GM13977 (cell line): ENCODE results near the gene UBR4.
A peak's percentile ranks its signal among the peaks of the same experiment; 100 is the strongest.

ENCODE experiments used
- DNase-seq: peaks from one replicate; pipeline ENCODE4 v3.0.0; 2012; ENCODE audit warnings: low spot score
- in situ Hi-C: fragments of 300-500 bp; cut with MboI; formaldehyde crosslinking; loops from one replicate; pipeline ENCODE4 v1.12.0; 2022; ENCODE audit warnings: low sequenced_read_pairs, low pct_unique_long_range_greater_than_20kb, mixed read lengths, inconsistent platforms; ENCODE audit not compliant: unreplicated experiment
- TF ChIP-seq, protein P1 (sequence below): IDR thresholded peaks from 2 replicates; pipeline ENCODE4 v1.5.1; 2012; ENCODE audit warnings: mild to moderate bottlenecking, control low read depth; ENCODE audit not compliant: insufficient read depth; ENCODE audit errors: extremely low read depth, missing control alignments

UBR4 gene

DNA sequence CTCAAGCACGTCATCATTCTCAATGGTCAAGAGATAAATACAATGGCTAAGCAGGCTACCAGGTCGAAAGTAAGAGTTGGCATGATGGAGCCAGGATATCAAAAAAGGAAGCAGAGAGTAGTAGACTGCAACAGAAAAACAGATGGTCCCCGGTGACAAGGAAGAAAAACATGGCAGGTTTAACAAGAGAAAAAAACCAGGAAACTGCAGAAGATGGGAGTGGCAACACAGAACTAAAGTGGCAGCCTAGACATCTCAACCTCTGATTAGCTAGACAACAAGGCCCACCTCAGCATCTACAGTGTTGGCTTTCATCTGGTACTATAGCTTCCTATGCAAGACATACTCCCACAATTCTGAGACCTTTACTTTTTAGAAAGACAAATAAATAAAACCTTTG lies 3.1 kb downstream of the UBR4 start:
- DNase-seq = no peak
- in situ Hi-C loops = no loop called here
- TF ChIP-seq, protein P1, sequence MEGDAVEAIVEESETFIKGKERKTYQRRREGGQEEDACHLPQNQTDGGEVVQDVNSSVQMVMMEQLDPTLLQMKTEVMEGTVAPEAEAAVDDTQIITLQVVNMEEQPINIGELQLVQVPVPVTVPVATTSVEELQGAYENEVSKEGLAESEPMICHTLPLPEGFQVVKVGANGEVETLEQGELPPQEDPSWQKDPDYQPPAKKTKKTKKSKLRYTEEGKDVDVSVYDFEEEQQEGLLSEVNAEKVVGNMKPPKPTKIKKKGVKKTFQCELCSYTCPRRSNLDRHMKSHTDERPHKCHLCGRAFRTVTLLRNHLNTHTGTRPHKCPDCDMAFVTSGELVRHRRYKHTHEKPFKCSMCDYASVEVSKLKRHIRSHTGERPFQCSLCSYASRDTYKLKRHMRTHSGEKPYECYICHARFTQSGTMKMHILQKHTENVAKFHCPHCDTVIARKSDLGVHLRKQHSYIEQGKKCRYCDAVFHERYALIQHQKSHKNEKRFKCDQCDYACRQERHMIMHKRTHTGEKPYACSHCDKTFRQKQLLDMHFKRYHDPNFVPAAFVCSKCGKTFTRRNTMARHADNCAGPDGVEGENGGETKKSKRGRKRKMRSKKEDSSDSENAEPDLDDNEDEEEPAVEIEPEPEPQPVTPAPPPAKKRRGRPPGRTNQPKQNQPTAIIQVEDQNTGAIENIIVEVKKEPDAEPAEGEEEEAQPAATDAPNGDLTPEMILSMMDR = no peak

DNA sequence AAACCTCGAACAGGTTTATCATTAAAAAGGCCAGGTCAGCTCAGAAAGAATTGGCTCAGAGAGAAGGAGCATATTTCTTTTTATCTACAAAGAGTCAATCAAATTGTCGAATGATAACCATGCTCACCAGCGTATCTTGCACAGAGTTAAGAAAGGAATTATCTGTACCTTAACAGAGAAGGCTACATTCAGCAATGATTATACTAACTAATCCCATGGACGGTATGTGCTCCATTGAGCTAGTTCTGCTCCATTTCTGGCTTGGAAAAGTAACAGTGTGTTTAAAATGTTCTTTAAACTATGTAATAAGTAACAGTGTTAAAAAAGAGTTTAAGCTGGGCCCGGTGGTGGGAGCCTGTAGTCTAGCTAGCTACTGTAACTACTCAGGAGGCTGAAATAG lies 4.2 kb downstream of the UBR4 start:
- in situ Hi-C loops = no loop called here

DNA sequence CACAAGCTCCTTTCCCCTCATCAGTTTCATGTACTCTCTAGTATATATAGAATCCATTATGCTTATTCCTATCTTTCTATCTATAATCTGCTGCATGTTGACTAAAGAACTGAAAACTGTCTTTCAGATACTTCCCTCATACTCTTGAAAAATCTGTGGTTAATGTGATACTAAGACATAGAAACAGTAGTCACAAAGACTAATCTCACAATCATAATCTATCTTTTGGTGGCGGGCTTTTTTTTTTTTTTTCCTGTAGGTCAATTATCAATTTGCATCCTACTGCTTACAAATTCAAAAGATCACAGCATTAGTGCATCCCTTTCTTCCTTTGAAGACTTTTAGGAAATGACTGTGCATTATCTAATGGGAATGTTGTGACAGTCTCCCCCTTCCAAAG lies 4.7 kb downstream of the UBR4 start:
- TF ChIP-seq, protein P1 = no peak
- in situ Hi-C loops = no loop called here
- DNase-seq = peak; percentile 56

More for the DNA sequence above, 4.2 kb downstream of the UBR4 start:
- no peak for DNase-seq
- TF ChIP-seq, protein P1 = no peak

DNA sequence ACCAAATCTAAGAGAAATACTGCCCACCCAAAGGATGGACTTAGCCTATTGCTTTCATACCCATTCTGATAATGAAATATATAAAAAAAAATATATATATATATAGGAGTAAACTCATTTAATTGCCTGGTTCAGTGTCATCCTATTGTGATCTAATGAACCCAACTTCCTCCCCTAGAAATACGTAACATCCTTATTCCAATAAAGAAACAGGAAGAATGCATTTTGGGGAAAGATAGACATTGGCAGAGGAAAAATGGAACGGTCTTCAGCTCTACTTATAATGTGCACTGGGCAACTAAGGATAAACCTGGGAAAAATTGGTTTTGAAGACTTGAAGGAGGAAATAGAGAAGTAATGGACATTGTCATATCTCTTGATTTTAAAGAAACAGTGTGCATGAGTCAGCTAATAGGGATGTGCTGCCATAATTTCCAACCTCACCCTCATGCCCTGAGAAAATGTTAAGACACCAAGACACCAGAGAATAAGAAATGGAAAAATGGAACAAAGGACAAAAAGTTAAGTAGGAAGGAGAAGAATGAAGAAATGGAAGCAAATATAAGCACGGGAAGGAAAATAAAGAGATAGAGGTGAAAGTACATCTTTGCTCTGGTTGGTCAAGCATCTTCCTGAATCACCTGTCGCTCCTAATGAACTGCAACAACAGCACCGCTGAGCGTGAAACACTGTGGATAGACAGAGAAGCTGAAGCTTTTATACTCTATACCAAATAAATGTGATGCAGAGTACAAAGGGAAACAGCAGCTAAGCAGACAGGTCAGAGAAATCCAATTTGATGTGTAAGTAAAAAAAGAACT lies 5.4 kb downstream of the UBR4 start:
- no peak for DNase-seq
- TF ChIP-seq, protein P1 = no peak
- in situ Hi-C loops = no loop called here

DNA sequence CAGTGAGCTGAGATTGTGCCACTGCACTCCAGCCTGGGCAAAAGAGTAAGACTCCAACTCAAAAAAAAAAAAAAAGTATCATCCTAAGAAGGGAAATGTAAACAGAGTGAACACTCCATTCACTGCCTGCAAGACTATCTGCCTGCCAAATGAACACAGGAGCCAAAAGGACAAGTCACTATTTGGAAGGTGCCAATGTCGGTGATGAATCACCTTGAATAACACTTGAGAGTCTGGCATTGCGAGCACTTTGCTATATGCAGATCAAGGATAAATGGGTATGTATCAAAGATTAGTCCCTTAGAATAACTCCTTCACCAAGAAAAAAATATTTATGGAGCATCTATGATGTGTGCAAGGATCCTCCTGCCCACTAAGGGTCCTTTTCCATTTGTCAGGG lies 6.6 kb downstream of the UBR4 start:
- TF ChIP-seq, protein P1 = no peak
- in situ Hi-C loops = no loop called here
- DNase-seq = no peak

DNA sequence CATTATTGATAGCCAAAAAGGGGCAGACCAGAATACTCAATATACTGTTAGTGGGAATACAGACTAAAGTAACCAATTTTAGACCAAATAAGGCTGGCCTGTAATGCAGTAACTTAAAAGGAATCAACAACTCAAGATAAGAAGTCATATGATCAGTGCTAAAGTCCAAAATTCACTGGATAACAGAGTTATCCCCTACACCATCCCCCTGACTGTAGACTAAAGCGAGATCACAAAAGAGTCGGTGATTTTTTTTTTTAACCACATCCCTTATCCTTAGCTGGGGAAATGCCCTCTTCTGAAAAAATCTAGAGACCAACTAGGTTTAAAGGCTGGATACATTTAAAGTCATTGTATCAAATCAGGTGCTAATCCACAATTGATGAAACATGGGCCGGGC lies 7.7 kb downstream of the UBR4 start:
- TF ChIP-seq, protein P1 = no peak
- no peak for DNase-seq
- in situ Hi-C loops = no loop called here
